HepG2 (cell line): ENCODE data around the gene HEXD. TPM values are rescaled to one million over a fixed set of nuclear protein-coding genes. Genes with fewer than 3 reads are reported as not detected.
"Not testable (repeated sequence)": the region's sequence is repeated elsewhere in the genome, so short reads cannot be mapped to it uniquely, and the experiment has no call there.

Source experiments
- ATAC-seq: fragments of 200-7000 bp; cut with Tn5 transposase; 3 replicates; pipeline ENCODE4 v1.9.1; 2020; ENCODE audit warnings: mild to moderate bottlenecking, moderate library complexity
- BruUV-seq: library from RNA; stranded (reverse); fragments of 400-500 nt; replicated peaks from 2 replicates; lab custom pipeline; 2021; lab: Mats Ljungman, UMichigan
- CTCF ChIA-PET: fragments of 300-600 bp; formaldehyde crosslinking; extraction: SDS; loops from one replicate; lab custom pipeline; 2021; ENCODE audit warnings: low total read pairs, inconsistent platforms, low intra/inter-chr PET ratio; lab: Yijun Ruan, JAX
- POLR2A ChIA-PET: fragments of 350-600 bp; sonication (Branson Sonifier 250); formaldehyde crosslinking; loops from one replicate; lab custom pipeline; 2020; ENCODE audit warnings: antibody characterized with exemption, inconsistent platforms; lab: Yijun Ruan, JAX
- DNase-seq: peaks from one replicate; pipeline ENCODE4 v3.0.0-alpha.2; 2015; ENCODE audit warnings: low spot score
- FAIRE-seq: peaks from 3 replicates; lab custom pipeline; 2011; peaks lifted over from hg19 to GRCh38; lab: Jason Lieb, UNC
- H2AFZ ChIP-seq: one replicate; pipeline ENCODE4 v1.6.1; 2011; ENCODE audit warnings: low read length, inconsistent platforms
- H3K27ac ChIP-seq: fragments of 300-600 bp; 3 replicates; pipeline ENCODE4 v1.8.0; 2011; ENCODE audit warnings: mixed run types, mild to moderate bottlenecking, mixed read lengths, low read length, inconsistent platforms; ENCODE audit not compliant: insufficient read depth; ENCODE audit errors: extremely low read length
- H3K27me3 ChIP-seq, 2 experiments: fragments of 200-600 bp in 1 of 2; 2 replicates in 1 of 2; 3 replicates in 1 of 2; pipeline versions ENCODE4 v1.6.0 to v1.8.0; 2011; ENCODE audit warnings: low read length in 2 of 2, mild to moderate bottlenecking in 2 of 2, moderate library complexity in 2 of 2, inconsistent platforms in 1 of 2; ENCODE audit not compliant: insufficient read depth in 2 of 2, control insufficient read depth in 1 of 2
- H3K36me3 ChIP-seq, 2 experiments: fragments of 200-600 bp in 1 of 2; replicated peaks in 1 of 2; 2 replicates in 1 of 2; 3 replicates in 1 of 2; pipeline versions ENCODE4 v1.5.1 to v1.8.0; 2011; ENCODE audit warnings: low read length in 2 of 2, inconsistent platforms in 1 of 2; ENCODE audit not compliant: insufficient read depth in 2 of 2, control insufficient read depth in 1 of 2
- H3K4me1 ChIP-seq: 2 replicates; pipeline ENCODE4 v1.5.1; 2012; ENCODE audit warnings: low read length, inconsistent platforms; ENCODE audit not compliant: insufficient read depth
- H3K4me2 ChIP-seq: 2 replicates; pipeline ENCODE4 v1.6.0; 2011; ENCODE audit warnings: low read depth, low read length, inconsistent platforms
- H3K4me3 ChIP-seq, 3 experiments: fragments of 200-600 bp in 1 of 3; sonication (generic), shearing (Covaris generic) in 1 of 3; replicated peaks in 1 of 3; 2 replicates each; pipeline ENCODE4 v1.5.1; 2011 to 2016; ENCODE audit warnings: low read length in 3 of 3, inconsistent platforms in 2 of 3, low read depth in 2 of 3, mild to moderate bottlenecking in 2 of 3, control low read depth in 1 of 3, mixed read lengths in 1 of 3; ENCODE audit not compliant: insufficient read depth in 1 of 3
- H3K79me2 ChIP-seq: one replicate; pipeline ENCODE4 v1.6.1; 2011; ENCODE audit warnings: low read length, inconsistent platforms; ENCODE audit not compliant: insufficient read depth
- H3K9ac ChIP-seq: 2 replicates; pipeline ENCODE4 v1.6.0; 2011; ENCODE audit warnings: mild to moderate bottlenecking, low read depth, low read length, inconsistent platforms; ENCODE audit not compliant: insufficient read depth
- H3K9me3 ChIP-seq: 2 replicates; pipeline ENCODE4 v1.5.1; 2012; ENCODE audit warnings: mild to moderate bottlenecking, low read length
- H4K20me1 ChIP-seq: 2 replicates; pipeline ENCODE4 v1.6.0; 2011; ENCODE audit warnings: inconsistent platforms, mild to moderate bottlenecking, low read length, moderate library complexity; ENCODE audit not compliant: insufficient read depth
- JUND ChIP-seq: sonication (generic); formaldehyde crosslinking; IDR thresholded peaks from 2 replicates; pipeline ENCODE4 v1.8.0; 2022; ENCODE audit warnings: mild to moderate bottlenecking, missing genetic modification reagents
- ZNF646 ChIP-seq: sonication (generic); formaldehyde crosslinking; IDR thresholded peaks from 2 replicates; pipeline ENCODE4 v1.9.0; 2021; ENCODE audit warnings: mild to moderate bottlenecking, missing genetic modification reagents
- ZNF776 ChIP-seq: sonication (generic); formaldehyde crosslinking; IDR thresholded peaks from 2 replicates; pipeline ENCODE4 v1.4.0; 2020; ENCODE audit warnings: mild to moderate bottlenecking, missing genetic modification reagents
- WGBS: methylation state at CpG from one replicate; pipeline ENCODE4 v1.1.6; 2017; ENCODE audit warnings: low lambda C conversion rate; 5-methylcytosine and 5-hydroxymethylcytosine counted together
- in situ Hi-C: cut with HindIII; loops from 2 replicates; pipeline ENCODE4 v1.10.0; 2017; ENCODE audit warnings: low pct_unique_long_range_greater_than_20kb; ENCODE audit not compliant: extremely low pct_ligation_motif_present
- intact Hi-C: fragments of 100-400 bp; cut with micrococcal nuclease; formaldehyde crosslinking; loops from one replicate; pipeline ENCODE4 v1.10.0; 2022; ENCODE audit not compliant: unreplicated experiment
- polyA plus RNA-seq, 8 experiments: library from polyadenylated mRNA; depleted of rRNA in 3 of 8; stranded (reverse) in 7 of 8; unstranded in 1 of 8; fragments of >200 nt; fragmentation: Illumina TruSeq in 4 of 8; extraction: Trizol in 4 of 8; gene quantifications; 2 replicates each; pipeline versions ENCODE4 v1.2.1 to v1.2.3, GENCODE V29; 2011 to 2016; ENCODE audit warnings: low read depth in 4 of 8, missing spikeins in 1 of 8, mixed read lengths in 1 of 8; ENCODE audit not compliant: insufficient read depth in 1 of 8
- total RNA-seq, 5 experiments: library from RNA; depleted of rRNA; stranded (reverse); fragments of >200 nt; fragmentation: Illumina TruSeq; extraction: Trizol; gene quantifications; 2 replicates each; pipeline ENCODE4 v1.2.3, GENCODE V29; 2016; ENCODE audit warnings: low read depth in 1 of 5

Gene HEXD
- total and polyA plus RNA-seq, 2 of the 13 experiments (the other 11 are each of a cell fraction or from before 2014, with no cell fraction given): 22.3 to 41.8 TPM

- H4K20me1 ChIP-seq, in situ Hi-C loops, H3K27ac ChIP-seq, intact Hi-C loops, FAIRE-seq, H2AFZ ChIP-seq, POLR2A ChIA-PET, H3K36me3 ChIP-seq, H3K4me3 ChIP-seq, H3K9ac ChIP-seq, DNase-seq, H3K79me2 ChIP-seq, CTCF ChIA-PET, H3K9me3 ChIP-seq, ATAC-seq, BruUV-seq: not testable (repeated sequence)
- peaks cover 68% of the 10 kb centered on the region for H3K4me1 ChIP-seq
- peaks cover 5 to 43% of the 10 kb centered on the region in 2 experiments; a peak in 4 of 5 replicates for H3K27me3 ChIP-seq
- WGBS: 49% methylated on average over 10 of the region's 10 CpGs
- peak overlapping the region; percentile 39 for H3K4me2 ChIP-seq
- TF ChIP-seq JUND (CRISPR knock-in tag): 0 out of 2 replicates have a peak, but pooled peaks have one; percentile 19
- TF ChIP-seq ZNF776 (CRISPR knock-in tag): 0 out of 2 replicates have a peak, but pooled peaks have one; percentile 39
- TF ChIP-seq ZNF646 (CRISPR knock-in tag): peak; percentile 68
These were observed 36.5 kb upstream of the HEXD start for GRCh38 chr17:82381703-82382009.
